ENCODE results near the gene HCFC1.

The HCFC1 gene

DNA sequence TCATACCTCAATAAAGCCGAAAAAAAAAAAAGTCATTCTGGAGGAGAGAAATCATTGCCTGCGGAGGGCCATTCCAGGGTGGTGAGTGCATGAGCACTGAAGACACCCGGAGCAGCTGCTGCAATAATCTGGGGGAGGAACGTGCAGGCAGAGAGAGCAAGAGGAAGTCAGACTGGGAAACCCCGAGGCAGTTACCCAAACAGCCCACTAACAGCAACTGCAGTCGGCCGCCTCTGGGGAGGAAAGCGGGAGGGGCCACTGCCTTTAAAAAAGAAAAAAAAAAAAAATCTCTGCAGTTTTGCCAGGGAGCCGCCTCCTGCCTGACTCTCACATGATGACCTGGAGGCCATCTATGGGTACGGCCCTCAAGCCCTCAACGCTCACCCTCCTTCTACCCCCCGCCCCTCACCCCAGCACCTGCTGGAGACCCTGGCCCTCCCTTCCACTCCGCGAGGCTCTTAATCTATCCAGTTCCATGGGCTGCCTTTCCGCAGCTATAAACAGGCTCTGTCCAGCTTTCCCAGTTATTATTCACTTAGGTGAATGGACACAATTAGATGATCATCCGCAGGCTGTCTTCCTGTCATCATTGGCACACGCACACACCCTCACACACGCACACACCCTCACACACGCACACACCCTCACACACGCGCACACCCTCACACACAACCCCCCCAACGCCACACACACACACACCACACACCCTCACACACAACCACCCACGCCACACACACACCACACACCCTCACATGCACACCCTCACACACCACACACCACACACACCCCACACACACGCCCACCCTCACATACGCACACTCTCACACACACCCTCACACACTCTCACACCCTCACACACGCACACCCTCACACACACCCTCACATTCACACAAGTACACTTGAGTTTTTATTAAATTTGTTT is 70.5 kb downstream of the HCFC1 start:
- peak; percentile 68 for DNase-seq

DNA sequence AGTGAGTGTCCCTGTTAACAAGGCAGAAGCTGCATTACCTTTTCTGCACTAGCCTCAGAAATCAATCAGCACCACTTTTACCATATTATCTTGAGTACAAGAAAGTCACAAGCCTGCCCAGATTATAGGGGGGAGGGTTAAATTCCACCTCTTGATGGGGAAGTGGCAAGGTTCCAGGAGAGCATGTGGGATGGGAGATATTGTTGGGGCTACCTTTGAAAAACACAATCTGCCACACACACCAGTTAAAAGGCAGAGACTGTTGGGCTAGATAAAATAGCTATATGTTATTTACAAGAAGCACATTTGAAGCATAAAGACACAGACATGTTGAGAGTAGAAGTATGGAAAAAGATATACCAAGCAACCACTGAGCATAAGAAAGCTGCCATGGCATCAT is 73.7 kb downstream of the HCFC1 start:
- no peak for DNase-seq

Data from T1000 (cell line).